ENCODE measurements around the gene MTUS2. TPM values are rescaled to one million over a fixed set of nuclear protein-coding genes. Genes with fewer than 3 reads are reported as not detected.

The MTUS2 gene
- total and polyA plus RNA-seq, 8 donors = 0.12 to 28.1 (median 3.5) TPM; not detected in 1

DNA sequence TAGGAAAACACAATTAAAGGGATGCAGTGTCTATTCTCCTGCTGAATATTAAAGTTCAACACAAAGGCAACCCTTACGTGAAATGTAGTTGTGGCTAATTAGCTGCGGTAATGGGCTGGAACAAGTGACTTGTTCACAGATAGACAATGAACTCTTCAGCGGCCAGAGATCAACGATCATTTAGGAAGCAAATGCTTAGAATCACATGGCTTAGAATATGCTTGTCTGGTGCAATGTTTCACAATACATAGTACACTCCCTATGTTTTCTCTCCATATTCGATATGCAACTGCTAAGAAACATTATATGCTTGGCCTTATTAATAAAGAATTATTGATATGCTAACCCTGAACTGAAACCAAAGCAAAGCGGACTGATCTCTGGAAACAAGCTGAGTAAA, 25.7 kb upstream of the MTUS2 start:
- Histone ChIP-seq H3K4me1 (peaks cover 0 to 6% (median 0%) of the 10 kb centered on the region in 4 donors), H3K27ac (no peak overlapping the region), H3K27me3 (peaks cover 0 to 34% (median 4%) of the 10 kb centered on the region in 3 donors), H3K36me3 (no peaks in the 10 kb centered on the region), H3K4me3 (no peak overlapping the region), H3K9me3 (no peaks in the 10 kb centered on the region)
- WGBS, 5 donors = 70 to 84% (median 74%) methylated on average over 6 of the region's 6 CpGs
- no peak for DNase-seq
- TF ChIP-seq POLR2AphosphoS5 (IDR thresholded peaks at IDR 0.05) (no peak), POLR2A (IDR thresholded peaks at IDR 0.05) (no peak), EP300 (IDR thresholded peaks at IDR 0.05) (no peak)
- TF ChIP-seq, protein P1, sequence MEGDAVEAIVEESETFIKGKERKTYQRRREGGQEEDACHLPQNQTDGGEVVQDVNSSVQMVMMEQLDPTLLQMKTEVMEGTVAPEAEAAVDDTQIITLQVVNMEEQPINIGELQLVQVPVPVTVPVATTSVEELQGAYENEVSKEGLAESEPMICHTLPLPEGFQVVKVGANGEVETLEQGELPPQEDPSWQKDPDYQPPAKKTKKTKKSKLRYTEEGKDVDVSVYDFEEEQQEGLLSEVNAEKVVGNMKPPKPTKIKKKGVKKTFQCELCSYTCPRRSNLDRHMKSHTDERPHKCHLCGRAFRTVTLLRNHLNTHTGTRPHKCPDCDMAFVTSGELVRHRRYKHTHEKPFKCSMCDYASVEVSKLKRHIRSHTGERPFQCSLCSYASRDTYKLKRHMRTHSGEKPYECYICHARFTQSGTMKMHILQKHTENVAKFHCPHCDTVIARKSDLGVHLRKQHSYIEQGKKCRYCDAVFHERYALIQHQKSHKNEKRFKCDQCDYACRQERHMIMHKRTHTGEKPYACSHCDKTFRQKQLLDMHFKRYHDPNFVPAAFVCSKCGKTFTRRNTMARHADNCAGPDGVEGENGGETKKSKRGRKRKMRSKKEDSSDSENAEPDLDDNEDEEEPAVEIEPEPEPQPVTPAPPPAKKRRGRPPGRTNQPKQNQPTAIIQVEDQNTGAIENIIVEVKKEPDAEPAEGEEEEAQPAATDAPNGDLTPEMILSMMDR (IDR thresholded peaks at IDR 0.05) = no peak
- intact Hi-C loops (cut with DNase I; ENCODE audit: low total_unique reads) = no loop called here

DNA sequence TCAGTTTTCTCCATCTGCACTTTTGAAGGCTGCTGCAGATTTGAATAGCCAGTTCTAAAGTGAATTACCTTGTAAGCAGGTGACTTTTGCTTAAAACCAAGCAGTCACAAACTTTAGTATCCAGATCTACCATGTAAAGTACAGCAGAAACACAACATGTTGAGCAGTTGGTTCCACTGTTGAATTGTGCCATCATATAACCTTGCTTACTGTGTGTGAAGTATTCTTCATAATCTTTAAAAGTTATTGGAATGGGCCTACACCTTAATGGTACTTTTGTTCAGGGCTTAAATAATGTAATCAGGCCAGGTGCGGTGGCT, 23.2 kb upstream of the MTUS2 start:
- no peak overlapping the region for H3K27ac ChIP-seq
- WGBS, 5 donors = 95 to 100% (median 100%) methylated on average over 1 of the region's 1 CpG
- peaks cover 0 to 36% (median 4%) of the 10 kb centered on the region in 3 donors for H3K27me3 ChIP-seq
- DNase-seq = no peak
- H3K4me3 ChIP-seq = no peak overlapping the region
- no peaks in the 10 kb centered on the region for H3K9me3 ChIP-seq
- intact Hi-C loops (cut with DNase I; ENCODE audit: low total_unique reads) = no loop called here
- peaks cover 0 to 6% (median 0%) of the 10 kb centered on the region in 4 donors for H3K4me1 ChIP-seq
- TF ChIP-seq POLR2A (IDR thresholded peaks at IDR 0.05) (no peak), EP300 (IDR thresholded peaks at IDR 0.05) (no peak)
- TF ChIP-seq, protein P1 (IDR thresholded peaks at IDR 0.05) = no peak
- no peaks in the 10 kb centered on the region for H3K36me3 ChIP-seq

DNA sequence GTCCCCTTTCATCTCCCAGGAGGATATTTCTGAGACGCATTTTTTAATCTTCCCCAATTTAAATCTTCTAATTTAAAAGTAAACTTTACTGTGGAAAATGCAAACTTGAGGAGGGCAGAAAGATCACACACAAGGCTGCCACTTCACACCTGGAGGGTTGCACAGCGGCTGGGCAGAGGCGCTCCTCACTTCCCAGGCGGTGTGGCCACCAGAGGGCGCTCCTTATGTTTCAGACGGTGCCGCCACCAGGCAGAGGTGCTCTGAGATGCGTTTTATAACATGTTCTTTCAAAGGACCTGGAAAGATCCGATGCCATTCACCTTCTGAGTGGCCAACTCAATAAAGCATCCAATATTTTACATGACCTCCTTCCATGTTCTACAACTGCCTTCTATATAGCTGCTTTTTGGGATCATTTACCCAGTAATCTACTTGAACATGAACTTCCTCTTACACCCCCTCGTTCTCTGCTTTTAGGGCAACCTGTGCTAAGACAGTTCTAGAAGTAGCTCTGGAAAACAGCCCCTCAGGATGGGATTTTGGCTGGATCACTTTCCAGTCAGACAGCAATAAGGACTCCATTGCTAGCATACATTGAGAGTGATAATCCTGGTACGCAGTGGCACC, 14.8 kb upstream of the MTUS2 start:
- H3K4me1 ChIP-seq = no peaks in the 10 kb centered on the region
- H3K36me3 ChIP-seq = no peaks in the 10 kb centered on the region
- TF ChIP-seq, protein P1 (IDR thresholded peaks at IDR 0.05) = no peak
- TF ChIP-seq POLR2A (IDR thresholded peaks at IDR 0.05) = no peak
- no peak for TF ChIP-seq POLR2AphosphoS5 (IDR thresholded peaks at IDR 0.05)
- TF ChIP-seq EP300 (IDR thresholded peaks at IDR 0.05) = no peak
- H3K27ac ChIP-seq = no peak overlapping the region
- DNase-seq = no peak
- H3K4me3 ChIP-seq = no peak overlapping the region
- peaks cover 0 to 46% (median 32%) of the 10 kb centered on the region in 4 donors for H3K9me3 ChIP-seq
- peaks cover 0 to 21% (median 0%) of the 10 kb centered on the region in 3 donors for H3K27me3 ChIP-seq
- WGBS, 5 donors = 46 to 57% (median 52%) methylated on average over 11 of the region's 11 CpGs
- intact Hi-C loops (cut with DNase I; ENCODE audit: low total_unique reads) = no loop called here

DNA sequence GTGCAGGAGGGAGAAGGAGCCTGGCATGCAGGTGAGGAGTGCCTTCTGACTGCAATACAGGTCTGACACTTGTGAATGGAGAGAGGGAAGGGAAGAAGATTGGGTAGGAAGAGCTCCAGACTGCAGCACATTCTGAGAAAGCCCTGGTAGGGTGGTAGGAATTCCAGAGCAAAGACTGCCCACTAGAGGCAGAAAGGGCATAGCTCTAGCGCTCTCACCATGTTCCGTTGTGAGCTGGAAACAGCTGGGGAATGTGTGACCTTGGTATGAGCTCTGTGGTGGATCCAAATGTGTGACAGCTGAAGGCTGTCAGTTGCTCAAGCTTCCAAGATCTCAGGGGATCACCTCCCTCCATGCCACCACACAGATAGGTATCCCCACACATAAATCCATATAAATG, 2.9 kb upstream of the MTUS2 start:
- TF ChIP-seq EP300 (IDR thresholded peaks at IDR 0.05) (no peak), POLR2A (IDR thresholded peaks at IDR 0.05) (no peak), POLR2AphosphoS5 (IDR thresholded peaks at IDR 0.05) (no peak)
- TF ChIP-seq, protein P1 (IDR thresholded peaks at IDR 0.05) = no peak
- Histone ChIP-seq H3K4me1 (peaks cover 6 to 15% (median 13%) of the 10 kb centered on the region in 4 donors), H3K4me3 (no peak overlapping the region), H3K9me3 (peaks cover 0 to 18% (median 12%) of the 10 kb centered on the region in 4 donors), H3K36me3 (no peaks in the 10 kb centered on the region), H3K27me3 (peaks cover 4 to 64% (median 34%) of the 10 kb centered on the region in 3 donors), H3K27ac (no peak overlapping the region)
- intact Hi-C loops (cut with DNase I; ENCODE audit: low total_unique reads) = no loop called here
- 87 to 99% (median 92%) methylated on average over 2 of the region's 2 CpGs for whole genome bisulfite sequencing, 5 donors
- DNase-seq = no peak

All from stomach (tissue), 9 donors.